GM18507 (cell line): ENCODE data around the gene CFHR3.
"Not testable (repeated sequence)": the region's sequence is repeated elsewhere in the genome, so short reads cannot be mapped to it uniquely, and the experiment has no call there.

Experiments used
- DNase-seq: peaks from one replicate; pipeline ENCODE4 v3.0.0; 2011; ENCODE audit warnings: low read depth; ENCODE audit not compliant: insufficient read length; ENCODE audit errors: extremely low spot score
- FAIRE-seq: peaks from 2 replicates; lab custom pipeline; 2011; peaks lifted over from hg19 to GRCh38; lab: Jason Lieb, UNC

CFHR3 gene

DNA sequence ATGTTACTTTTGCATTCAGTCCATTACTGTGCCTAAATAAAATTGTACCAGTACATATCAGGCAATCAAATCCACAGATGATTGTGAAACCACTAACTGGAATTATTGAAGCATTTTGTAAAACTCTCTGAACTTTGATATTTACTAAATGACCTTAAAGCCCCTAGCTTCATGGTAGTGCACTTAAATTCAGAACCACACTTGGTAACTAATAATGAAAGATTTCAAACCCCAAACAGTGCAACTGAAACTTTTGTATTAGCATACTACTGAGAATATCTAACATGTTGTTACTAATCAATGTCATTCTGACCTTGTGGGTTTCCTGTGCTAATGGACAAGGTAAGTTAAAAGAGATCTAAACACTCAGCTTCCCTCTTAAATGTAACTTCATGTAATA lies at the start of gene CFHR3:
CFHR3 (plus strand) TSS at position 238 of the 400 bp plus-strand sequence; CDS start at position 285, 47 bp downstream.
- DNase-seq (no peak), FAIRE-seq (no peak)

DNA sequence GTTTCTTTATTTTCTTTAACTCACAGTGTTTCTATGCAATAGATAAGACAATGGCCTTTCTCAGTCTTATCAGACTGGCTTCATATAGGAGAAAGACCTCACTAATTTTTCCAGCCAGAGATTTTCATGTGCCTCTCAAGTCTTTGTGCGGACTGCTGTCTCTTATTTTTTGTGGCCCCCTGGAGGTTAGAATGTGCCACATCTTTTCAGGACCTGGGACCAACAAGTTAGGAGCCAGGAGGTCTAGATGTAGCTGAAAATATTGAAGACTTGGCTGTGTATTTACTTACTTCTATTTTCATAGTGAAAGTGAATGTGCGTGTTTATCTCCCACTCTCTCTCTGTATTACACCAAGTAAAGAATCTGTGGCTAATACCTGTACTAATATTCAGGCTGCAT lies 42.1 kb upstream of the CFHR3 start:
- DNase-seq, result no peak
- FAIRE-seq, result no peak

DNA sequence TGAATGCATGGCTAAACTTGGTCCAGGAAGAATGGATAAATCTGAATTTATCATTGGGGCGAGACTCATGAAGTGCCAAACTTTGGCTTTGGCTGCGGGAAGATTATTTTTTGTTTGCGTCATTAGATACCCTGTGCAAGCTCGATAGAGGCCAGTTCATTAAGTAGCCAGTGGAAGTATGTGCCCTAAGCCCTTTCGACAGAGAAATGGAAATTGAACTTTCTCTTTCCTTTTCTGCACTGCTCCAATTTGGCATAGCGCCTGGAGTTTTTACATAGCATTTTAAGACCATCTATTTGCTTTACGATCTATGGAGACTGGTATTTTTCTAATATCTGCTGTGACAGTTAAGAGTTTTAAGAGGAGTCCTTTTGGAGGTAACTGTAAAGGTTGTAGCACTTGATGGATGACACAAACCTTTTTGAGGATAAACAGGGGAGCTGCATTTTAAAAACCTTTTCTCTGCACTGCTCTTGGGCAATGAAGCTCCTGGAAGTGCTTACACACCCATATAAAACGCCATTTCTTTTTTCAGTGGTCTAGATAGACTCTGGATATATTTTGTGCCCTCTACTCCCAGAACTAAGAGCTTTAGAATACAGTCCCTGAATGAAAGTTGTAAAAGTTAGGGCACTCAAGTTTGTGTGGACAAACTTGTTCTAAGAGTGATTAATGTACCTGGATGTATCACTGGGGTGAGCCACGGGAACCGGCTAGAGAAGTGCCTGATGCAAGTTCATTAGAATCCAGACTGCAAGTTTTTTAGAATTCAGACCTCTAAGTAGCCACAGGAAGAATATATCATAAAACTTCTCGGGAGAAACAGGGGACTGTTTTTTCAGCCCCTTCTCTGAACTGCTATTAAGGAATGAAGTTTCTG lies 41.3 kb upstream of the CFHR3 start:
- DNase-seq (no peak), FAIRE-seq (no peak)

DNA sequence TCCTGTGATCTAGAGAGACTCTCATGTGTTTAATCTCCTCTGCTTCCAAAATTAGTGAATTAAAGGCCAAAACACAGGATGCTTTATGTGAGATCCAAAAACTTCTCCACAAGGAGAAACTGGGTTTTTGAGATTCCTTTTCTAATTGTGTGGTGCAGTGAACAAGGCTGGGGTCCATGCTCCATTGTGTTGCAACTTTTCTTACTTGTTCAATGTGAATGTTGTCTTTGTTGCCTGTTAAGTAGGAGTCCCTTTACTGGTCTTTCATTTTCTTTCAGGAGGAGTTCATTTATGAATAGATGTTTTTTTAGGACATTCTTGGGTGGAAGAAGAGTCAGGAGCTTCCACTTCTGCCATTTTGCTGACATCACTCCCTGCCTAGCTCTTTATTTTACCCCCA lies 40.6 kb upstream of the CFHR3 start:
- no peak for FAIRE-seq

DNA sequence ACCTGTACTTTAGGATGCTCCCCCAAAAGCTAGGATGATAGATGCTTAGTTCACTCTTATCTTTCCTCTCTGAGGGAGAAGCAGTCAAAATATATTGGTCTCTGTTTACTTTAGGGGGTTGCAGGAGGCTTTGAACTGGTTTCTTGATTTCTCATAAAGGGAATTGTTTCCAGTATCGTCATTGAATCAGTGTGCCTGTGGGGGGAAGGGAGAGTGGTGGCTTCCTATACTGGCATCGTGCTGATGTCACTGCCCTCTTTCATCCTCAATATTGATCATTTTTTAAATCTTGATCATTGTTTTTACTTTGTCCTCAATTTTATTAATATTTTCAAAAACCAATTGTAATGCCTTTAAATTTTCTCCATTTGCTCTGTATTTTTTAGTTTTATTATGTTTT lies 40.2 kb upstream of the CFHR3 start:
- no peak for DNase-seq
- no peak for FAIRE-seq

More for the DNA sequence above, 40.6 kb upstream of the CFHR3 start:
- no peak for DNase-seq

DNA sequence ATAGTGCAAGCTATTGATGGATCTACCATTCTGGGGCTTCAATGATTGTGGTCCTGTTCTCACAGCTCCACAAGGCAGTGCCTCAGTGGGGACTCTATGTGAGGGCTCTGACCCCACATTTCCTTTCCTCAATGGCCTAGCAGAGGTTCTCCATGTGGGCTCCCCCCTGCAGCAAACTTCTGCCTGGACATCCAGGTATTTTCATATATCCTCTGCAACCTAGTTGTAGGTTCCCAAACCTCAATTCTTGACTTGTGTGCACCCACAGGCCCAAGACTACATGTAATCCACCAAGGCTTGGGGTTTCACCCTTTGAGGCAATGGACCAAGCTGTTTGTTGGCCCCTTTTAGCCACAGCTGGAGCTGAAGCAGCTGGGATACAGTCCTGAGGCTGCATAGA lies 35.9 kb upstream of the CFHR3 start:
- no peak for FAIRE-seq
- no peak for DNase-seq

DNA sequence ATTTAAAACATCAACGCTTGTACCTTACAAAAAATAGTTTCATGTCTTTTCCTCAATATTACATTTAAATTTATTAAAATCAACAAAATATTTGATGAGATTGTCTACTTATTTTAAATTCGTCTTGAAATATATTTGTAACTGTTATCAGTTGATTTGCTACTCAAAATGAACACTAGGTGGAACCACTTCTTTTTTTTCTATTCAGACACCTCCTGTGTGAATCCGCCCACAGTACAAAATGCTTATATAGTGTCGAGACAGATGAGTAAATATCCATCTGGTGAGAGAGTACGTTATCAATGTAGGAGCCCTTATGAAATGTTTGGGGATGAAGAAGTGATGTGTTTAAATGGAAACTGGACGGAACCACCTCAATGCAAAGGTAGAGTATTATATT lies 31.4 kb upstream of the CFHR3 start:
- FAIRE-seq, result peak; percentile 65
- not testable (repeated sequence) for DNase-seq

DNA sequence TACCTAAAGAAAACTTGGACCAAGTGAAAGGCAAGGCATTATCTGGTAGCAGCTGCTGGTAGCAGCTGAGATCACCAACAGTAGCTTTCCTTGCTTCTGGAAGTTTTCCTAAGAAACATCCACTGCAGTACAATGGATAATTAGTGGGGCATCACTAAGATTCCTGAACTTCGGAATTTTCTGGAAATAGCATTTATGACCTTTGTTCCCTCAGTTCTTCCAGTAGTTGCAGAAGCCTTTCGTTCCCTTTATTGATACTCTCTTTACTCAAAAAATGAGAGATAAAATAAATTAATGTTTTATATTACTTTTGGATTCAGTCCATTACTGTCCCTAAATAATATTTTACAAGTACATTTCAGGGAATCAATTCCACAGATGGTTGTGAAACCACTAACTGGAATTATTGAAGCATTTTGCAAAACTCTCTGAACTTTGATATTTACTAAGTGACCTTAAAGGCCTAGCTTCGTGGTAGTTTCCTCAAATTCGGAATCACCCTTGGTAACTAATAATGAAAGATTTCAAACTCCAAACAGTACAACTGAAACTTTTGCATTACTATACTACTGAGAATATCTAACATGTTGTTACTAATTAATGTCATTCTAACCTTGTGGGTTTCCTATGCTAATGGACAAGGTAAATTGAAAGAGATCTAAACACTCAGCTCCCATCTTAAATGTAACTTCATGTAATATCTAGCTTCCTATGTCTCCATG lies 9.5 kb upstream of the CFHR3 start:
- FAIRE-seq, DNase-seq: not testable (repeated sequence)

DNA sequence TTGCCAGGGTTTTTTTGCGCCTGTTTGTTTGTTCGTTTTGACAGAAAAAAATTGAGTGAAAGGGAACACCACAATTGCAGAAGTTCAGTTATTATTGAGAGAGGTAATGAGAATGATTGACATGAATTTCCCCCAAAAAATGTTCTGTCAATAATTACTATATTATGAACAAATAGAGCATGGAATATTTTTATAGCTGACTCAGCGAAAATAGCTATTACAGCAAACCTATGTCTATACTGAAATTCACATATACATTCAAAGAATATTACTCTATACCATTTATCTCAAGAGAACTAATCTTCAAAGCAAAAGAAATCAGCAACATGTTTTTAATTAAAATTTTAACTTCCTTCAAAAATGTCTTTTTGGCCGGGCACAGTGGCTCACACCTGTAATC lies 4.8 kb upstream of the CFHR3 start:
- not testable (repeated sequence) for FAIRE-seq, DNase-seq

DNA sequence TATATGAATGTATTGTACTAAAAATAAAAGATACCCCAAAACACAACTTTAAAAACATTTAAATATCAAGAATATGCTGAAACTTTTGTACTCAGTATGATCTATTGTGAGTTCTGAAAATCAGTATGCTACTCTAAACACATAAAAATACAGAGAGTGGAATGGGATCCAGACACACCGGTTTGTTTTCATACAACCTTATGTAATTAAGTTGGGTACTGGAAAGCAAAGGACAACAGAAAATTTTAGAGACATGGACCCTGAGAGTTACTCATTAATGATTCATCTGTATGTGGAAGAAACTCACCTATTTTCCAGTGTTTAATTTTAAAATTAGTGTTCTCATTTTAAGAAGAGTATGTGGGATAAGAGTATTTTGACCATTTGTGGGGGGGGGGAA lies 927 bp upstream of the CFHR3 start:
- FAIRE-seq (no peak), DNase-seq (no peak)

DNA sequence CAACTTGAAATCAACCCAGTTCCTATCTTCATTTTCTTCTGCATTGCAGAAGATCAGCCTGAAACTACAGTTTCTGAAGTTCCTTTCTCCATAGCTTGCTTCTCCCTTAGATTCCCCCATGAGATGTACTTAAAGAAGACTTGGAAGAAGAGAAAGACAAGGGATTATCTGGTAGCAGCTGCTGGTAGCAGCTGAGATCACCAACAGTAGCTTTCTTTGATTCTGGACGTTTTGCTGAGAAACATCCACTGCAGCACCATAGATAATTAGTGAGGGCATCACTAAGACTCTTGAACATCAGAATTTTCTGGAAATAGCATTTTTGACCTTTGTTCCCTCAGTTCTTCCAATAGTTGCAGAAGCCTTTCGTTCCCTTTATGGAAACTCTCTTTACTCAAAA lies 465 bp upstream of the CFHR3 start:
- DNase-seq, result no peak
- FAIRE-seq, result no peak

DNA sequence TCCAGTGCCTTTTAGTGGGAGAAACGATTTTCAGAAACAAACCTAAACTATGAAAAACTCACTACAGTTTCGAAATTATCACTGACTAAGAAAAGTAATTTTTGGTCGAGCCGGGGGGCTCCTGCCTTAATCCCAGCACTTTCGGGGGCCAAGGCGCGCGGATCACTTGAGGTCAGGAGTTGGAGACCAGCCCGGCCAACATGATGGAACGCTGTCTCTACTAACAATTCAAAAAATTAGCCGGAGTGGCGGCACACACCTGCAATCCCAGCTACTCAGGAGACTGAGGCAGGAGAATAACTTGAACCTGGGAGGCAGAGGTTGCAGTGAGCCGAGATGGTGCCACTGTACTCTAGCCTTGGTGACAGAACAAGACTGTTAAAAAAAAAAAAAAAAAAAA lies 3.0 kb downstream of the CFHR3 start:
- FAIRE-seq (no peak), DNase-seq (no peak)

DNA sequence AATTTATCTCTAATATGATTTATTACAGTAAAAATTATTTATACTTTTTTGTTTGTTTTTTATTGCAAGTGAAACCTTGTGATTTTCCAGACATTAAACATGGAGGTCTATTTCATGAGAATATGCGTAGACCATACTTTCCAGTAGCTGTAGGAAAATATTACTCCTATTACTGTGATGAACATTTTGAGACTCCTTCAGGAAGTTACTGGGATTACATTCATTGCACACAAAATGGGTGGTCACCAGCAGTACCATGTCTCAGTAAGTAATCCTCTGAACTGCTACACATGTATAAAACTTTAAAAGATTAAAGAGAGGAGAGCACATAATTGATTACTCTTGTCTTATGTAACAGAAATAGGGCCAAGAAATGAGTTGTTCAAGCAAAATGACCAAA lies 4.5 kb downstream of the CFHR3 start:
- FAIRE-seq (no peak), DNase-seq (no peak)

DNA sequence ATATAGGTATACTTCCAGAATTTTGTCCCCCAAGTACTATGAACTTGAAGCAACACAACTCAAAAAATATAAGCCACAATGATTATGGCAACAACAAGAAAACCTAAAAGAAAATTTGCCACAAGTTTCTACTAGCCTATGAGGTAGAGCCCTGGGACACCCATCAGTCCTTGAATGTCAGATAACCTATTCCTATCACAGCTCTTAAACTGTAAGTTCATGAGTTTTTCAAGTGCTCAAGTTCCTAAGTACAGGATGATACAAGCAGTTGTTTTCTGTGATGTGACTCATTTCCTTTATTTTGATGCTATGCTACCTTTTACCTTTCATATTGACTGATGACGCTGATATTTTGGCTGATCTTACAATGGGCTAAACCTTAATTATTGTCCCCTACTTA lies 16.6 kb downstream of the CFHR3 start:
- DNase-seq, FAIRE-seq: not testable (repeated sequence)

DNA sequence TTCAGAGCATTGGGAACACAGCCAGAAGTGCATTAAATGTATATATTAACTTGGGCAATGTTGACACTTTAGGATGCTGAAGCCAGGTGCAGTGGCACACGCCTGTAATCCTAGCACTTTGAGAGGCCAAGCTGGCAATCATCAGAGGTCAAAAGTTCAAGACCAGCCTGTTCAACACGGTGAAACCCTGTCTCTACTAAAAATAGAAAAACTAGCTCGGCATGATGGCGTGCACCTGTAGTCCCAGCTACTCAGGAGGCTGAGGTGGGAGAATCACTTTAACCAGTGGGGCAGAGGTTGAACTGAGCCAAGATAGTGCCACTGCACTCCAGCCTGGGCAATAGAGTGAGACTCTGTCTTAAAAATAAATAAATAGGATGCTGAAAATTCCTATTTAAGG lies 19.5 kb downstream of the CFHR3 start:
- FAIRE-seq, result not testable (repeated sequence)

DNA sequence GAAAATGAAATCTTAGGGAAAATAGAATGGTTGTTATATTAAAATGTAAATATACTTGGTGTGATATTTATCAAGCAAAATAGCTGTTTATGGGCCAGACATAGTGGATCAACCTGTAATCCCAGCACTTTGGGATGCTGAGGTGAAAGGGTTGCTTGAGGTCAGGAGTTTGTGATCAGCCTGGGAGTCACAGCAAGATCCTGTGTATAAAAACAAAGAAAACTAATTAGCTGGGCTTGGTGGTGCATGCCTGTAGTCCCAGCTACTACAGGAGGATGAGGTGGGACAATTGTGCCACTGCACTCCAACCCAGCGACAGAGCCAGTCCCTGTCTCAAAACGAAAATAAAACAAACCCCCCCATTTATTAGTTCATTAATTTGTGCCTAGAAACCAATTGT lies 23.3 kb downstream of the CFHR3 start:
- no peak for DNase-seq
- no peak for FAIRE-seq

More for the DNA sequence above, 19.5 kb downstream of the CFHR3 start:
- DNase-seq, result not testable (repeated sequence)

DNA sequence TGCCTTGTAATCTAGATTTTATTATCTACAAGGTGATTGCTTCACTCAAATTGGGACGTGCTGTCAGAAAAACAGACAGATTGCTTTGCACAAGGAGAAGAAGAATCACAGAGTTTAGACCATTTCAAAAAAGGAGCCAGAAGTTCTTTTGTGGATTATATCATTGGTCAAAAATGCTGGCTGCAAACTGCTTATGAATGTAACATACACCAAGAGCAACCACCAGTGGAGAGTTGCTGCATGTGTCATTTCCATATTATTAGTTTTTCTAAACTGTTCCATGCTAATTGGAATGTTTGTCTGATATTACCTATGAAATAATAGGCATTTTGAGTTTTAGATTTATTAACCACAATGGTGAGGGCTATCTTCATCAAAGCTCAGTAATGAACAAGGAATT lies 27.3 kb downstream of the CFHR3 start:
- DNase-seq, FAIRE-seq: not testable (repeated sequence)

DNA sequence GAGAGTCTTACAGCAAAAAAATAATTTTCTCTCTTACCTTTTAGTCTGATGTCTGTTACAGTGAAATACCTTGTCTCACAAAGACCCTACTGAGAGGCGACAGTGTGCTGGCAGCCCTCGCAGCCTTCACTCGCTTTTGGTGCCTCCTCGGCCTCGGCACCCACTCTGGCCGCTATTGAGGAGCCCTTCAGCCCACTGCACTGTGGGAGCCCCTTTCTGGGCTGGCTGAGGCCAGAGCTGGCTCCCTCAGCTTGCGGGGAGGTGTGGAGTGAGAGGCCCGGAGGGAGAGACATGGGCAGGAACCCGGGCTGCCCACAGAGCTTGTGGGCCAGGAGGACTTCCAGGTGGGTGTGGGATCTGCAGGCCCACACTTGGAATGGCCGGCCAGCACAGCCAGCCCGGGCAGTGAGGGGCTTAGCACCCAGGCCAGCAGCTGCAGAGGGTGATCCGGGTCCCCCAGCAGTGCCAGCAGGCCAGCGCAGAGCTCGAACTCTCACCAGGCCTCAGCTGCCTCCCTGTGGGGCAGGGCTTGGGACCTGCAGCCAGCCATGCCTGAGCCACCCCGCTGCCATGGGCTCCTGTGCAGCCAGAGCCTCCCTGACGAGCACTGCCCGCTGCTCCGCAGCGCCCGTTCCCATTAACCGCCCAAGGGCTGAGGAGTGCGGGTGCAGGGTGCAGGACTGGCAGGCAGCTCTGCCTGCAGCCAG lies 34.0 kb downstream of the CFHR3 start:
- DNase-seq (no peak), FAIRE-seq (no peak)

DNA sequence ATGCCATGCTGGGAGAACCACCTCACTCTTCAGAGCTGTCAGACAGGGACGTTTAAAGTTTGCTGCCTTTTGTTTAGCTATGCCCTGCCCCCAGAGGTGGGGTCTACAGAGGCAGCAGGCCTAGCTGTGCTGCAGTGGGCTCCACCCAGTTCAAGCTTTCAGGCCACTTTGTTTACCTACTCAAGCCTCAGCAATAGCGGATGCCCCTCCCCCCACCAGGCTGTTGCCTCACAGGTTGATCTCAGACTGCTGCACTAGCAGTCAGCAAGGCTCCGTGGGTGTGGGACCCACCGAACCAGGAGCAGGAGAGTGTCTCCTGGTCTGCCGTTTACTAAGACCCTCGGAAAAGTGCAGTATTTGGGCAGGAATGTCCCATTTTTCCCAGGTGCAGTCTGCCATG lies 42.8 kb downstream of the CFHR3 start:
- FAIRE-seq, DNase-seq: not testable (repeated sequence)

DNA sequence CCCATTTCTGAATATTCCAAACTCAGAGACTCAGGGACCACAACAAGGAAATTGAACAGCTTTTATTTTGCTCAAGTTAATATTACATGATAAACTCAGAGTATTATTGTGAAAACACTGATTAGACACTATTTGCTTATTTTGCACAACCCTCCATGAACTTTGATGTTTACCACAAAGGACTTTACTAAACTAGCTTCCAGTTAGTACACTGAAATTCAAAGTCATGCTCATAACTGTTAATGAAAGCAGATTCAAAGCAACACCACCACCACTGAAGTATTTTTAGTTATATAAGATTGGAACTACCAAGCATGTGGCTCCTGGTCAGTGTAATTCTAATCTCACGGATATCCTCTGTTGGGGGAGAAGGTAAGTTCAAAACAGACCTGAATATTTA lies 44.9 kb downstream of the CFHR3 start, which contains the start of gene CFHR1:
CFHR1 (plus strand) TSS at position 201 of the 400 bp plus-strand sequence; CDS start at position 315, 114 bp downstream.
- not testable (repeated sequence) for DNase-seq, FAIRE-seq
